ENCODE results near the gene PRKG1.

GRCh38 chr10:51239006-51239405 lies 164.7 kb downstream of the PRKG1 start:
- no peak for TF ChIP-seq CTCF (IDR thresholded peaks at IDR 0.05)
- TF ChIP-seq ZFX (IDR thresholded peaks at IDR 0.05; ENCODE audit: borderline replicate concordance), result no peak
